Activated CD8-positive, alpha-beta memory T cell treated with anti-CD3 and anti-CD28 coated beads, Interleukin-2, amount 10 ng/mL, durations not matched to agents 7 days and 5 days (primary cell): ENCODE results near the gene PTAFR. TPM values are rescaled to one million over a fixed set of nuclear protein-coding genes. Genes with fewer than 3 reads are reported as not detected.
A peak's percentile ranks its signal among the peaks of the same experiment; 100 is the strongest.
"Not testable (repeated sequence)": the region's sequence is repeated elsewhere in the genome, so short reads cannot be mapped to it uniquely, and the experiment has no call there.

ENCODE experiments used
- ATAC-seq: fragments of 150-1000 bp; cut with Tn5 transposase; one replicate; pipeline ENCODE4 v1.10.0; 2021; ENCODE audit warnings: moderate library complexity
- CTCF ChIA-PET: fragments of 350-600 bp; sonication (Branson Sonifier 250); formaldehyde crosslinking; loops from one replicate; lab custom pipeline; 2021; ENCODE audit warnings: antibody characterized with exemption; lab: Charles Lee
- DNase-seq: peaks from one replicate; pipeline ENCODE4 v3.0.0-alpha.2; 2020
- H3K27ac Mint-ChIP-seq: one replicate; pipeline ENCODE4 v1.8.0; 2021; ENCODE audit warnings: mild to moderate bottlenecking, mixed read lengths
- H3K27me3 Mint-ChIP-seq: one replicate; pipeline ENCODE4 v1.8.0; 2021; ENCODE audit warnings: mixed read lengths
- H3K36me3 Mint-ChIP-seq: one replicate; pipeline ENCODE4 v1.8.0; 2021; ENCODE audit warnings: mild to moderate bottlenecking, mixed read lengths
- H3K4me1 Mint-ChIP-seq: one replicate; pipeline ENCODE4 v1.8.0; 2021; ENCODE audit warnings: mixed read lengths
- H3K4me3 Mint-ChIP-seq: one replicate; pipeline ENCODE4 v1.8.0; 2021; ENCODE audit warnings: mild to moderate bottlenecking, moderate library complexity, mixed read lengths
- H3K9me3 Mint-ChIP-seq: one replicate; pipeline ENCODE4 v1.8.0; 2022; ENCODE audit warnings: low read depth, mixed read lengths
- total RNA-seq, 2 experiments: library from RNA; stranded (reverse); gene quantifications; one replicate each; pipeline ENCODE4 v1.2.3, GENCODE V29; 2021

PTAFR gene
- total RNA-seq, 2 experiments from 2014 or later, result 0.20 to 0.30 TPM

- CTCF ChIA-PET, result interaction anchor here (1.9 kb wide), 1 partner anchor 61 kb away, joined by 4 read pairs; no protein-coding TSS in a partner anchor
- Mint-ChIP-seq H3K27me3 (peaks cover 65% of the 10 kb centered on the region), H3K9me3 (no peaks in the 10 kb centered on the region), H3K27ac (no peak overlapping the region), H3K4me3 (no peak overlapping the region), H3K36me3 (no peaks in the 10 kb centered on the region), H3K4me1 (peaks cover 18% of the 10 kb centered on the region)
- ATAC-seq, result no peak
- no peak for DNase-seq
Observed at GRCh38 chr1:28147264-28148094, 29.0 kb downstream of the PTAFR start.

- DNase-seq, result no peak
- H3K4me1 Mint-ChIP-seq, result peaks cover 18% of the 10 kb centered on the region
- no peaks in the 10 kb centered on the region for H3K9me3 Mint-ChIP-seq
- ATAC-seq, result no peak
- H3K27ac Mint-ChIP-seq, result no peak overlapping the region
- CTCF ChIA-PET, result no interaction called here
- H3K4me3 Mint-ChIP-seq, result no peak overlapping the region
- H3K27me3 Mint-ChIP-seq, result peaks cover 71% of the 10 kb centered on the region
- H3K36me3 Mint-ChIP-seq, result no peaks in the 10 kb centered on the region
Observed at GRCh38 chr1:28145728-28146127, 30.8 kb downstream of the PTAFR start.

DNA sequence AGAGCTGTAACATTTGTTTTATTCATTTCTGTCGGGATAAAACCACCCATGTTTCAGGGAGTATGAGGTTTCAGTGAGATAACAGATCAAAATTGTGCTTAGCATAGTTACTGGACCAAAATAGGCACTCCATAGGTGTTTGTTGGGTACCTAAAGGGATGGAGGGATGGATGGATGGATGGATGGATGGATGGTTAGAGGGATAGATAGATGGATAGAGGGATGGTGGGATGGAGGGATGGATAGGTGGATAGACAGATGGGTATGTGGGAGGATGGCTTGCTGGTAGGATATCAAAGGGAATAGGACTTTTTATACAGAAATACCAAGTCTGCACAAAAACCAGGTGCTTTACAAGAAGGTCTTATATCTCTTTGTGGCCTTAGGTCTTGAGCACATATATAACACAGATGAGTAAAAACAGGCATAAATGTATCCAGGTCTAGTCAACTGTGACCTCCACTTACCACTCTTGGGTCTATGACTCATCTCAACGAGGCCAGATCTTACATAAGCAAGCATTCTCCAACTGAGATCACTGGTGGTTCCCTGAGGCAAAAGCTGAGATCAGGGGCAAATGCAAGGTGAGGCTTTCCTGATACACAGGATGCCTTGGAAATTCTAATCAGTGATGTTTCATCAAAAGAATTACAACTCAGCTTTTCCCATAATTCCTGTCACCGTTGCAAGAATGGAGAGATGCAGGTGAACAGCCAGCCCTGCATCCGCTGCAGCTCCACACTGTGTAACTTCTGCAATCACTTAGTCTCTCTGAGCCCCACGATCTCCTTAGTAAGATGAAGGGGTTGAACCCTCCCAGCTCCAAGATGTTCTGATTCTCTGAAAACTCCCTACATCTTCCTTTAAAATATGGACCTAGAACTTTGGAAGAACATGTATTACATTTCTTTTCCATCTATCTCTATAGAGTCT is 32.0 kb downstream of the PTAFR start:
- peak; percentile 96 for ATAC-seq
- H3K27ac Mint-ChIP-seq, result no peak overlapping the region
- peaks cover 68% of the 10 kb centered on the region for H3K27me3 Mint-ChIP-seq

GRCh38 chr1:28143496-28144202 is 32.8 kb downstream of the PTAFR start:
- H3K36me3 Mint-ChIP-seq, result no peaks in the 10 kb centered on the region
- no peaks in the 10 kb centered on the region for H3K9me3 Mint-ChIP-seq
- no peak overlapping the region for H3K27ac Mint-ChIP-seq
- ATAC-seq (no peak), DNase-seq (no peak)
- CTCF ChIA-PET, result interaction anchor here (1.1 to 1.4 kb wide), 2 partner anchors 9 to 65 kb away, joined by 4 read pairs; no protein-coding TSS in a partner anchor
- H3K4me1 Mint-ChIP-seq, result peaks cover 23% of the 10 kb centered on the region
- H3K4me3 Mint-ChIP-seq, result no peak overlapping the region
- peaks cover 74% of the 10 kb centered on the region for H3K27me3 Mint-ChIP-seq

More for the DNA sequence above, 32.0 kb downstream of the PTAFR start:
- Mint-ChIP-seq H3K4me3 (no peak overlapping the region), H3K4me1 (peaks cover 18% of the 10 kb centered on the region), H3K36me3 (no peaks in the 10 kb centered on the region), H3K9me3 (no peaks in the 10 kb centered on the region)
- peak; percentile 76 for DNase-seq
- CTCF ChIA-PET, result interaction anchor here (0.8 to 1.4 kb wide), 3 partner anchors 10 to 64 kb away, joined by 3 to 4 read pairs (median 4); partner anchors contain the start of gene EYA3

- DNase-seq (no peak), ATAC-seq (no peak)
- no peak overlapping the region for H3K4me3 Mint-ChIP-seq
- H3K36me3 Mint-ChIP-seq, result no peaks in the 10 kb centered on the region
- peaks cover 29% of the 10 kb centered on the region for H3K4me1 Mint-ChIP-seq
- H3K9me3 Mint-ChIP-seq, result no peaks in the 10 kb centered on the region
- peaks cover 74% of the 10 kb centered on the region for H3K27me3 Mint-ChIP-seq
- no peak overlapping the region for H3K27ac Mint-ChIP-seq
- CTCF ChIA-PET, result no interaction called here
Observed at GRCh38 chr1:28141685-28142084, 34.8 kb downstream of the PTAFR start.

DNA sequence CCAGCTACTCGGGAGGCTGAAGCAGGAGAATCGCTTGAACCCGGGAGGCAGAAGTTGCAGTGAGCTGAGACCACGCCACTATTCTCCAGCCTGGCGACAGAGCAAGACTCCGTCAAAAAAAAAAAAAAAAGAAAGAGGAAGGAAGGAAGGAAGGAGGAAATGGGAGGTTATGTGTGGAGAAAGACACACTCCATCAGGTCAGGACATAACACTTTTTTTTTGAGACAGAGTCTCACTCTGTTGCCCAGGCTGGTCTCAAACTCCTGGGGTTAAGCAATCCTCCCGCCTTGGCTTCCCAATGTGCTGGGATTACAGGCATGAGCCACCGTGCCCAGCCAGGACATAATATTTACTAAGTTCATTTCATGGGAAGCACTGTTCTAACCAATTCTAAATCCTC is 36.6 kb downstream of the PTAFR start:
- H3K27ac Mint-ChIP-seq, H3K9me3 Mint-ChIP-seq, H3K36me3 Mint-ChIP-seq, CTCF ChIA-PET, ATAC-seq, H3K4me3 Mint-ChIP-seq, DNase-seq: not testable (repeated sequence)
- peaks cover 84% of the 10 kb centered on the region for H3K27me3 Mint-ChIP-seq
- peaks cover 26% of the 10 kb centered on the region for H3K4me1 Mint-ChIP-seq

- peaks cover 84% of the 10 kb centered on the region for H3K27me3 Mint-ChIP-seq
- H3K4me3 Mint-ChIP-seq, result no peak overlapping the region
- H3K9me3 Mint-ChIP-seq, result no peaks in the 10 kb centered on the region
- H3K4me1 Mint-ChIP-seq, result peaks cover 19% of the 10 kb centered on the region
- CTCF ChIA-PET, result no interaction called here
- DNase-seq, result no peak
- H3K27ac Mint-ChIP-seq, result no peak overlapping the region
- peaks cover 2% of the 10 kb centered on the region for H3K36me3 Mint-ChIP-seq
- no peak for ATAC-seq
Observed at GRCh38 chr1:28139025-28139712, 37.3 kb downstream of the PTAFR start.

DNA sequence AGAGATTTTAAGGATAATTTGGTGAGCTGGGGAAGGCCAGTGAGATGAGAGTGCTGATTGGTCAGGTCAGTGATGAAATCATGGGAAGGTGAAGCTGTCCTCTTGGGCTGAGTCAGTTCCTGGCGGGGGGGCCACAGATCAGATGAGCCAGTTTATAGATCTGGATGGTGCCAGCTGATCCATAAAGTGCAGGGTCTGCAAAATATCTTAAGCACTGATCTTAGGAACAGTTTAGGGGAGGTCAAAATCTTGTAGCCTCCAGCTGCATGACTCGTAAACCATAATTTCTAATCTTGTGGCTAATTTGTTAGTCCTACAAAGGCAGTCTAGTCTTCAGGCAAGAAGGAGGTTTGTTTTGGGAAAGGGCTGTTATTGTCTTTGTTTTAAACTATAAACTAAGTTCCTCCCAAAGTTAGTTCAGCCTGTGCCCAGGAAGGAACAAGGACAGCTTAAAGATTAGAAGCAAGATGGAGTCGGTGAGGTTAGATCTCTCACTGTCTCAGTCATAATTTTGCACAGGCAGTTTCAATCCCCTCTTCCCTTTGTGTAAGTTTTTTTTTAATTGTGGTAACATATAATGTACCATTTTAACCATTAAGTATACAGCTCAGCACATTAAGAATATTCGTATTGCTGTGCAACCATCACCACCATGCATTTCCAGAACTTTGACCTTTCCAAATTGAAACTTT is 39.4 kb downstream of the PTAFR start:
- Mint-ChIP-seq H3K27ac (no peak overlapping the region), H3K36me3 (peaks cover 2% of the 10 kb centered on the region), H3K4me3 (no peak overlapping the region), H3K9me3 (no peaks in the 10 kb centered on the region), H3K4me1 (peaks cover 12% of the 10 kb centered on the region), H3K27me3 (peaks cover 88% of the 10 kb centered on the region)
- ATAC-seq (no peak), DNase-seq (no peak)
- CTCF ChIA-PET, result no interaction called here

- CTCF ChIA-PET, result interaction anchor here (0.9 to 1.1 kb wide), 2 partner anchors 22 to 33 kb away, joined by 3 to 4 read pairs; no protein-coding TSS in a partner anchor
- Mint-ChIP-seq H3K27me3 (peaks cover 82% of the 10 kb centered on the region), H3K9me3 (no peaks in the 10 kb centered on the region), H3K4me3 (no peak overlapping the region), H3K4me1 (peaks cover 14% of the 10 kb centered on the region), H3K27ac (no peak overlapping the region), H3K36me3 (peaks cover 2% of the 10 kb centered on the region)
- ATAC-seq (no peak), DNase-seq (no peak)
Observed at GRCh38 chr1:28136169-28136921, 40.1 kb downstream of the PTAFR start.

DNA sequence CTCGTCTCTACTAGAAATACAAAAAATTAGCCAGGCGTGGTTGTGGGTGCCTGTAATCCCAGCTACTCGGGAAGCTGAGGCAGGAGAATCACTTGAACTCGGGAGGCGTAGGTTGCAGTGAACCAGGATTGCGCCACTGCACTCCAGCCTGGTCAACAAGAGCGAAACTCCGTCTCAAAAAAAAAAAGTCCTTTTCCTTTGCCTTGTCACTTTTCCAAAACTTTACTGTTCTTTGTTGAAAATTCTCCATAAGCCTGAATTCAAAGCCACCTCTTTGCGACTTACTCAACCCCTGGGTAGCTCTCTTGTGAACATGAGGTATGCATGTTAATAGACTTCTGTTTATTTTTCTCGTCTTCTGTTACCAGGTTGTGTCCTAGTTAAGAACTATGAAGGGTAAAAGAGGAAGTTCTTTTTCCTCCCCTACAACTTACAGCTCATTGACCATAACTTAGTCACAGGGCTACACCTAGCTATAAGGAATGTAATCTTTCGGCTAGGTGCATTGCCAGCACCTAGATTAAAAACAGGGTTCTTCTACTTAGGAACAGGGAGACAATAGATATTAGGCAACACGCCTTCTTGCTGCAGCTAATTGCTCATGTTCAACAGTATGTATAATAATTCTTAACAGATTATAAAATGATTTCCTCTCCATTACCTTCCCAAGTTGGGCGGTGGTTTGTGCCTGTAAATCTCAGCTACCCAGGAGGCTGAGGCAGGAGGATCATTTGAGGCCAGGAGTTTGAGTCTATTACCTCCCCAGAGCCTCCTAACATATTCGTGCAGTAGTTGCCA is 40.9 kb downstream of the PTAFR start:
- Mint-ChIP-seq H3K9me3 (no peaks in the 10 kb centered on the region), H3K27me3 (peaks cover 80% of the 10 kb centered on the region), H3K4me3 (no peak overlapping the region), H3K27ac (no peak overlapping the region), H3K36me3 (peaks cover 2% of the 10 kb centered on the region), H3K4me1 (peaks cover 14% of the 10 kb centered on the region)
- CTCF ChIA-PET, result interaction anchor here (0.9 to 1.1 kb wide), 2 partner anchors 22 to 34 kb away, joined by 3 to 4 read pairs; no protein-coding TSS in a partner anchor
- no peak for DNase-seq
- no peak for ATAC-seq
